ENCODE measurements around the gene ANO3. TPM values are rescaled to one million over a fixed set of nuclear protein-coding genes. Genes with fewer than 3 reads are reported as not detected.
"Not testable (repeated sequence)": the region's sequence is repeated elsewhere in the genome, so short reads cannot be mapped to it uniquely, and the experiment has no call there.

ANO3 gene
- polyA plus RNA-seq, 3 donors, result 3.3 to 4.7 (median 3.6) TPM

GRCh38 chr11:26622181-26622580, 290.3 kb downstream of the ANO3 start:
- no peak for DNase-seq

- no peak for DNase-seq
Observed at GRCh38 chr11:26623076-26623659, 291.2 kb downstream of the ANO3 start.

GRCh38 chr11:26626346-26626745, 294.4 kb downstream of the ANO3 start:
- DNase-seq, result no peak

- no peak for DNase-seq
Observed at GRCh38 chr11:26632691-26633159, 300.8 kb downstream of the ANO3 start.

GRCh38 chr11:26643314-26643713, 311.4 kb downstream of the ANO3 start:
- not testable (repeated sequence) for DNase-seq

- peak; percentile 61 for DNase-seq
Observed at GRCh38 chr11:26649884-26650283, 318.0 kb downstream of the ANO3 start.

- DNase-seq, result no peak
Observed at GRCh38 chr11:26651916-26652315, 320.0 kb downstream of the ANO3 start.

- DNase-seq, result no peak
Observed at GRCh38 chr11:26655287-26655686, 323.4 kb downstream of the ANO3 start.

- DNase-seq, result no peak
Observed at GRCh38 chr11:26662916-26663315, 331.0 kb downstream of the ANO3 start.

GRCh38 chr11:26665036-26665435, 333.1 kb downstream of the ANO3 start:
- DNase-seq, result no peak

GRCh38 chr11:26665946-26666345, 334.0 kb downstream of the ANO3 start:
- no peak for DNase-seq

GRCh38 chr11:26675233-26675928, 343.5 kb downstream of the ANO3 start:
- no peak for DNase-seq

GRCh38 chr11:26676641-26677040, 344.7 kb downstream of the ANO3 start:
- DNase-seq, result no peak

GRCh38 chr11:26677566-26677965, 345.6 kb downstream of the ANO3 start:
- no peak for DNase-seq

- DNase-seq, result no peak
Observed at GRCh38 chr11:26687351-26687750, 355.4 kb downstream of the ANO3 start.

- no peak for DNase-seq
Observed at GRCh38 chr11:26688701-26689100, 356.8 kb downstream of the ANO3 start.

GRCh38 chr11:26696330-26696729, 364.4 kb downstream of the ANO3 start:
- DNase-seq, result no peak

GRCh38 chr11:26698224-26698623, 366.3 kb downstream of the ANO3 start:
- no peak for DNase-seq

- no peak for DNase-seq
Observed at GRCh38 chr11:26700574-26701235, 368.8 kb downstream of the ANO3 start.

GRCh38 chr11:26702406-26702805, 370.5 kb downstream of the ANO3 start:
- peak; percentile 37 for DNase-seq

- no peak for DNase-seq
Observed at GRCh38 chr11:26703411-26704191, 371.7 kb downstream of the ANO3 start.

GRCh38 chr11:26704249-26704648, 372.3 kb downstream of the ANO3 start:
- no peak for DNase-seq
